RWPE2 (cell line): ENCODE measurements around the gene SKA3.

Experiments used
- ATAC-seq: fragments of 200-7000 bp; cut with Tn5 transposase; 3 replicates; pipeline ENCODE4 v1.9.1; 2021; ENCODE audit warnings: low read depth
- DNase-seq: peaks from one replicate; pipeline ENCODE4 v3.0.0-alpha.2; 2020; ENCODE audit warnings: low spot score
- H3K27ac ChIP-seq: fragments of 450-650 bp; 2 replicates; pipeline ENCODE4 v1.5.1; 2017; ENCODE audit warnings: mild to moderate bottlenecking; ENCODE audit not compliant: poor library complexity, severe bottlenecking
- H3K27me3 ChIP-seq: fragments of 250-450 bp; sonication (Bioruptor Pico); 2 replicates; pipeline ENCODE4 v1.5.1; 2021; ENCODE audit warnings: mild to moderate bottlenecking, moderate library complexity; ENCODE audit not compliant: insufficient read depth, poor library complexity, severe bottlenecking
- H3K36me3 ChIP-seq: fragments of 250-450 bp; sonication (Bioruptor Pico); 2 replicates; pipeline ENCODE4 v1.5.1; 2020; ENCODE audit warnings: low read depth, mild to moderate bottlenecking, moderate library complexity
- H3K4me1 ChIP-seq: fragments of 250-450 bp; sonication (Bioruptor Pico); 2 replicates; pipeline ENCODE4 v1.5.1; 2021; ENCODE audit warnings: mild to moderate bottlenecking, moderate library complexity; ENCODE audit not compliant: insufficient read depth, poor library complexity, severe bottlenecking
- H3K4me3 ChIP-seq: fragments of 250-450 bp; sonication (Bioruptor Pico); 2 replicates; pipeline ENCODE4 v1.5.1; 2021; ENCODE audit warnings: mild to moderate bottlenecking, moderate library complexity; ENCODE audit not compliant: severe bottlenecking
- H3K9me3 ChIP-seq: fragments of 250-450 bp; sonication (Bioruptor Pico); 2 replicates; pipeline ENCODE4 v1.5.1; 2021; ENCODE audit warnings: mild to moderate bottlenecking, moderate library complexity; ENCODE audit not compliant: severe bottlenecking
- CTCF ChIP-seq: fragments of 450-650 bp; IDR thresholded peaks from one replicate; pipeline ENCODE4 v1.5.1; 2017; ENCODE audit warnings: mild to moderate bottlenecking, moderate library complexity; ENCODE audit not compliant: poor library complexity, severe bottlenecking

The SKA3 gene

GRCh38 chr13:21121616-21122015, 54.7 kb downstream of the SKA3 start:
- no peak for DNase-seq
- TF ChIP-seq CTCF: no peak

DNA sequence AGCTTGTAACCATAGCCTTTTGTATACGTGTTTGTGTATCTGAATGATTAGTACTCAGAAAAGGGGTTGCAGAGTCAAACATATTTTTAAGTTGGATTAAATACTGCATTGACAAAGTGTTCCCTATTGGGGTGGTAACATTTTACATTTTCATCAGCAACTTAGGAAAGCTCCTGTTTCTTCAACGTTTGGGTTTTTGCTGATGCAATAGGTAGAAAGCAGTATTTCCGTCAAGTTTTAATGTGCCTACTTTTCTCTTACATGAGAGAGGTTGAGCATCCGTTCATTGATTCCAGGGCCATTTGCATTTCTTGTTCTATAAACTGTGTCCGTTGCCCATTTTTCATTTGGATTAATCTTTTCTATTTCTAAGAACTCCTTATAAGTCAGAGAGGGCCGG, 56.2 kb downstream of the SKA3 start:
- ATAC-seq (no peak), DNase-seq (no peak)
- H3K27ac ChIP-seq: no peak overlapping the region
- no peaks in the 10 kb centered on the region for H3K4me1 ChIP-seq
- no peaks in the 10 kb centered on the region for H3K27me3 ChIP-seq
- no peaks in the 10 kb centered on the region for H3K9me3 ChIP-seq
- H3K36me3 ChIP-seq: no peaks in the 10 kb centered on the region
- TF ChIP-seq CTCF: no peak
- no peak overlapping the region for H3K4me3 ChIP-seq

More at GRCh38 chr13:21121616-21122015, 54.7 kb downstream of the SKA3 start:
- Histone ChIP-seq H3K36me3 (no peaks in the 10 kb centered on the region), H3K27me3 (no peaks in the 10 kb centered on the region), H3K9me3 (no peaks in the 10 kb centered on the region), H3K4me3 (no peak overlapping the region), H3K27ac (no peak overlapping the region), H3K4me1 (no peaks in the 10 kb centered on the region)
- no peak for ATAC-seq

- no peak for TF ChIP-seq CTCF
These were observed 56.8 kb downstream of the SKA3 start for GRCh38 chr13:21119526-21119925.

DNA sequence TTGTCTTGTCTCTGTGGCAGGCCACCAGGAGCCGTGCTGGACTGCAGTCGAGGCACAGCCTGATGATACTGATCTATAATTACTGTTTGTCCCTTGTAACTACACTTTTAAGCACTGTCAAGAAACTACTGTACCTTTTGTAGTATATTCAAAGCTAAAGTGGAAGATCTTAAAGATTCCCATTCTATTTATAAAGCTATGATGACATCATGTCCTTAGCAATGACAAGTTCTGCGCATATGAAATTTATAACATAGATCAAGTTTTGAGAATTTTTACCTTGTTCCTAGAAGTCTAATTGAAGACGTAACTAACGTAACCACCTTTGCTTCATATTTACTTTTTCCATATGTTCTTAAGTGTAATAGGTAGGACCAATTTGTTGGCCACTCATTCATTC, 58.2 kb downstream of the SKA3 start:
- H3K27ac ChIP-seq: no peak overlapping the region
- no peaks in the 10 kb centered on the region for H3K9me3 ChIP-seq
- H3K4me3 ChIP-seq: no peak overlapping the region
- no peak for ATAC-seq
- no peak for TF ChIP-seq CTCF
- H3K4me1 ChIP-seq: no peaks in the 10 kb centered on the region
- H3K27me3 ChIP-seq: no peaks in the 10 kb centered on the region
- DNase-seq: no peak
- H3K36me3 ChIP-seq: no peaks in the 10 kb centered on the region

More at GRCh38 chr13:21119526-21119925, 56.8 kb downstream of the SKA3 start:
- H3K27ac ChIP-seq: no peak overlapping the region
- DNase-seq (no peak), ATAC-seq (no peak)
- no peak overlapping the region for H3K4me3 ChIP-seq
- no peaks in the 10 kb centered on the region for H3K36me3 ChIP-seq
- no peaks in the 10 kb centered on the region for H3K4me1 ChIP-seq
- H3K27me3 ChIP-seq: no peaks in the 10 kb centered on the region
- H3K9me3 ChIP-seq: no peaks in the 10 kb centered on the region

- Histone ChIP-seq H3K27me3 (no peaks in the 10 kb centered on the region), H3K27ac (no peak overlapping the region), H3K36me3 (no peaks in the 10 kb centered on the region), H3K4me1 (no peaks in the 10 kb centered on the region), H3K4me3 (no peak overlapping the region), H3K9me3 (no peaks in the 10 kb centered on the region)
- DNase-seq (no peak), ATAC-seq (no peak)
- no peak for TF ChIP-seq CTCF
These were observed 59.1 kb downstream of the SKA3 start for GRCh38 chr13:21117104-21117809.
